ENCODE measurements around the gene LRRC4.
A peak's percentile ranks its signal among the peaks of the same experiment; 100 is the strongest.

Gene LRRC4

GRCh38 chr7:128057909-128058308, 26.7 kb upstream of the LRRC4 start:
- no peak for DNase-seq (ENCODE audit: low read depth)

- DNase-seq (ENCODE audit: low read depth) = peak; percentile 93
Measured at GRCh38 chr7:128056901-128057300, 25.7 kb upstream of the LRRC4 start.

GRCh38 chr7:128055637-128056036, 24.4 kb upstream of the LRRC4 start:
- DNase-seq (ENCODE audit: low read depth) = peak; percentile 21

GRCh38 chr7:128054511-128054910, 23.3 kb upstream of the LRRC4 start:
- no peak for DNase-seq (ENCODE audit: low read depth)

GRCh38 chr7:128053991-128054390, 22.8 kb upstream of the LRRC4 start:
- DNase-seq (ENCODE audit: low read depth) = no peak

GRCh38 chr7:128053023-128053422, 21.8 kb upstream of the LRRC4 start:
- DNase-seq (ENCODE audit: low read depth) = no peak

GRCh38 chr7:128052404-128052803, 21.2 kb upstream of the LRRC4 start:
- no peak for DNase-seq (ENCODE audit: low read depth)

- no peak for DNase-seq (ENCODE audit: low read depth)
Measured at GRCh38 chr7:128045766-128046165, 14.5 kb upstream of the LRRC4 start.

GRCh38 chr7:128045158-128045557, 13.9 kb upstream of the LRRC4 start:
- DNase-seq (ENCODE audit: low read depth) = no peak

GRCh38 chr7:128044064-128044463, 12.8 kb upstream of the LRRC4 start:
- DNase-seq (ENCODE audit: low read depth) = no peak

GRCh38 chr7:128042012-128042411, 10.8 kb upstream of the LRRC4 start:
- DNase-seq (ENCODE audit: low read depth) = no peak

- peak; percentile 80 for DNase-seq (ENCODE audit: low read depth)
Measured at GRCh38 chr7:128041203-128041602, 10.0 kb upstream of the LRRC4 start.

GRCh38 chr7:128040205-128040604, 9.0 kb upstream of the LRRC4 start:
- DNase-seq (ENCODE audit: low read depth) = no peak

GRCh38 chr7:128039544-128039953, 8.3 kb upstream of the LRRC4 start:
- no peak for DNase-seq (ENCODE audit: low read depth)

GRCh38 chr7:128037880-128038619, 6.8 kb upstream of the LRRC4 start:
- no peak for DNase-seq (ENCODE audit: low read depth)

GRCh38 chr7:128037081-128037480, 5.8 kb upstream of the LRRC4 start:
- no peak for DNase-seq (ENCODE audit: low read depth)

- DNase-seq (ENCODE audit: low read depth) = no peak
Measured at GRCh38 chr7:128036226-128036940, 5.1 kb upstream of the LRRC4 start.

- no peak for DNase-seq (ENCODE audit: low read depth)
Measured at GRCh38 chr7:128035712-128036111, 4.5 kb upstream of the LRRC4 start.

GRCh38 chr7:128034825-128035224, 3.6 kb upstream of the LRRC4 start:
- no peak for DNase-seq (ENCODE audit: low read depth)

- no peak for DNase-seq (ENCODE audit: low read depth)
Measured at GRCh38 chr7:128033246-128033645, 2.0 kb upstream of the LRRC4 start.

- DNase-seq (ENCODE audit: low read depth) = no peak
Measured at GRCh38 chr7:128032605-128033235, 1.5 kb upstream of the LRRC4 start.

GRCh38 chr7:128031901-128032604, 816 bp upstream of the LRRC4 start:
- DNase-seq (ENCODE audit: low read depth) = peak; percentile 94

GRCh38 chr7:128030263-128030653, 979 bp downstream of the LRRC4 start:
- no peak for DNase-seq (ENCODE audit: low read depth)
